HG02763 (cell line): ENCODE data around the gene WNT2B.

Source experiments
- ATAC-seq: cut with Tn5 transposase; IDR thresholded peaks from one replicate; pipeline ENCODE4 v1.9.1; 2021; ENCODE audit warnings: mild to moderate bottlenecking, moderate library complexity; ENCODE audit not compliant: unreplicated experiment

WNT2B gene

GRCh38 chr1:112504661-112505399 is 3.9 kb upstream of the WNT2B start:
- ATAC-seq: no peak

GRCh38 chr1:112505400-112505785 is 3.4 kb upstream of the WNT2B start:
- ATAC-seq: no peak

- ATAC-seq: no peak
These were observed 2.9 kb upstream of the WNT2B start for GRCh38 chr1:112505878-112506277.

GRCh38 chr1:112506306-112506705 is 2.5 kb upstream of the WNT2B start:
- ATAC-seq: no peak

GRCh38 chr1:112506731-112507130 is 2.0 kb upstream of the WNT2B start:
- ATAC-seq: no peak

GRCh38 chr1:112507336-112507735 is 1.4 kb upstream of the WNT2B start:
- no peak for ATAC-seq

GRCh38 chr1:112507921-112508277 is 866 bp upstream of the WNT2B start:
- ATAC-seq: no peak

GRCh38 chr1:112509005-112509659 is 367 bp downstream of the WNT2B start:
- ATAC-seq: no peak

GRCh38 chr1:112509660-112510178 is 954 bp downstream of the WNT2B start:
- ATAC-seq: no peak

GRCh38 chr1:112510340-112510739 is 1.6 kb downstream of the WNT2B start:
- no peak for ATAC-seq

GRCh38 chr1:112511897-112512296 is 3.1 kb downstream of the WNT2B start:
- no peak for ATAC-seq

GRCh38 chr1:112513112-112513870 is 4.5 kb downstream of the WNT2B start:
- ATAC-seq: no peak

GRCh38 chr1:112514901-112515300 is 6.1 kb downstream of the WNT2B start:
- no peak for ATAC-seq

GRCh38 chr1:112515311-112516009 is 6.7 kb downstream of the WNT2B start:
- ATAC-seq: no peak

GRCh38 chr1:112516141-112516540 is 7.4 kb downstream of the WNT2B start:
- ATAC-seq: no peak

GRCh38 chr1:112517231-112517630 is 8.5 kb downstream of the WNT2B start:
- ATAC-seq: no peak

- no peak for ATAC-seq
These were observed 8.9 kb downstream of the WNT2B start for GRCh38 chr1:112517646-112518045.

- ATAC-seq: no peak
These were observed 9.4 kb downstream of the WNT2B start for GRCh38 chr1:112518186-112518585.

GRCh38 chr1:112520166-112520565 is 11.4 kb downstream of the WNT2B start:
- no peak for ATAC-seq

- ATAC-seq: no peak
These were observed 13.9 kb downstream of the WNT2B start for GRCh38 chr1:112522621-112523020.

GRCh38 chr1:112524251-112524650 is 15.5 kb downstream of the WNT2B start:
- no peak for ATAC-seq
